ENCODE measurements around the gene TAF9B.
"Not testable (repeated sequence)": the region's sequence is repeated elsewhere in the genome, so short reads cannot be mapped to it uniquely, and the experiment has no call there.

GRCh38 chrX:78160711-78161110 lies 21.3 kb upstream of the TAF9B start:
- TF ChIP-seq EZH2 (IDR thresholded peaks at IDR 0.05; ENCODE audit: insufficient read depth, poor library complexity, severe bottlenecking); EZH2phosphoT487 (IDR thresholded peaks at IDR 0.05; ENCODE audit: insufficient read depth, low read depth): not testable (repeated sequence)
